Body of pancreas (tissue), 4 donors: ENCODE measurements around the gene RPH3AL.

Experiments
- CTCF ChIP-seq, 7 experiments: fragments of 450-650 bp in 4 of 7; fragments of 200-600 bp in 3 of 7; sonication (generic) in 3 of 7; IDR thresholded peaks; one replicate each; pipeline ENCODE4 v1.5.1; 2016 to 2019; ENCODE audit warnings: antibody characterized with exemption in 7 of 7
- POLR2A ChIP-seq, 3 donors: fragments of 450-650 bp; IDR thresholded peaks; one replicate each; pipeline ENCODE4 v1.6.1; 2016; ENCODE audit warnings: antibody characterized with exemption in 3 of 3, mild to moderate bottlenecking in 2 of 3

DNA sequence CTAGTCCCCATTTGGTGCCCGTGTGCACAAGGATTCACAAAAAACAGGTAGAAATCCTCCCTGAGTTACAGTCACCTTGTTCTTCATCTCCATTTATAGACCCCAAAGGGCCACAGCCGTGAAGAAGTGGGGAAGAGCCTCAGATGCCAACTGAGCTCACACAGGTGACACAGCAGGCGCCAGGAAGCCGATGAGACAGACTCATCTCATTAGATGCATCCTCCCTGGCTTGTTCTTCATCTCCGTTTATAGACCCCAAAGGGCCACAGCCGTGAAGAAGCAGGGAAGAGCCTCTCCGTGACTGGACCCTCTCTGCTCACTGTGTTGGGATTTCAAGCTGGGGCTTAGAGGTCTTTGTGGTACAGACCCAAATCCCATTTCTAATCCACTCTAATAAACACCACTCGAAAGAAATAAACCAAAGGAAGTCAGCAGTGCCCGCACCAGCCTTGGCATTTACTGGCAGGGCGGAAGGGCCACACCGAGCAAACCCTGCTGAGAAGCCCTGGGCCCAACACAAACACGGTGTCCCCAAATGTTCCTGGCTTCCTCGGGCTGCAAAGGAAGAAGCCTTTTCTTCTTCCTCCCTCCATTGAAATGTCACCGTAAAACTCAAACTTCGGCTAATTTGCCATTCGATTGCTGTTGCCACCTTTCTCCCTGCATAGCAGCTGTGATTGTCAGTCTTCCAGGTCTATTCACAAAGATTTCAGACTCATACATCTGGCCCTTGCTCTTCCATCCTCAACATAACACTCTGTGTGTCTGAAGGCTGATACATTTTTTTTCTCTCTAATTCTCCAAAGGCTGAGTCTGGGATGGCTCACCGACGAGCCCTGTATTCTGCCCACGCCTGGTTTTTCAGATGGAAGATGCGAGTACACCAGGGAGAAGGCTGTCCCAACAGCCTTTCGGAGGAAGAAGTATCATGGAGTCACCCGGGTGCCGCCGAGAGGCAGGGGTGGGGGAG lies 126.2 kb downstream of the RPH3AL start:
- TF ChIP-seq POLR2A (IDR thresholded peaks at IDR 0.05), result no peak
- TF ChIP-seq CTCF (IDR thresholded peaks at IDR 0.05), result no peak
